NCI-H2107 treated with DMSO at 0.1 percent for 48 hours (cell line): Measurements from ENCODE around the gene STX10.

Experiments
- DNase-seq: peaks from one replicate; lab custom pipeline; 2025; ENCODE audit not compliant: unreplicated experiment; lab: John Stamatoyannopoulos, UW

Gene STX10

GRCh38 chr19:13101590-13102415 lies 48.4 kb downstream of the STX10 start:
- no peak for DNase-seq

DNA sequence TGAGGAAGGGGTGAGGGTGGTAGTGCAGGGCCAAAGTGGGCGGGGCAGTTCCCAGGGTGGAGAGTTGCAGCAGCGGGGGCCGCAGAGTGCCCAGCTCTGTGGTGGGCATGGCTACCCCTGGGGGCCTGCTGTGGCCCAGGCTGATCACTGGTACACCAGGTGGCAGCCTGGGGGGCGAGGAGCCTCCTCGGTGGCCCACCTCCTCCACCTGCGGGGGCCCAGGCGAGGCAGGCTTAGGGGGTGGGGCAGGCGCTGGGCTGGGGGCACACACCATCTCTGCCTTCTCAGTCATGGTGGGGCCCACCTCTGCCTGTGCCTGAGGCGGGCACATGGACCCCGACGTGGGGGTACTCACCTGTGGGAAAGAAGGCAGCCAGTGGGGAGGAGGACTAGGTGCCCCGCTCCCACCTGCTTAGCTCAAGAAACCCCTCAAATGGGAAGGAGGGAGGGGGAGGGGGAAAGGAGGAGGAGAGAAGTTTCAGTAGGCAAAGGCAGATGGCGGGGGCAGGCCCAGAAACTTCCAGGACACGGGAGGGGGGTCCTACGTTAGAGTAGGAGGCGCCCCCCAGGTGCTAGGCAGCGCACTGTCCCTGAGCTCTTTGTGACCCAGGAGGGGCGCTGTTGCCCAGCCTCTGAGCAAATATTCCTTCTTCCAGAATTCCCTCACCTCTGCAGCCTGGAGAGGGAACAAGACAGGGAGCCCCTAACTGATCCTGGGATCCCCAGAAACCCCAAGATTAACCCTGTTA lies 49.2 kb downstream of the STX10 start:
- no peak for DNase-seq

DNA sequence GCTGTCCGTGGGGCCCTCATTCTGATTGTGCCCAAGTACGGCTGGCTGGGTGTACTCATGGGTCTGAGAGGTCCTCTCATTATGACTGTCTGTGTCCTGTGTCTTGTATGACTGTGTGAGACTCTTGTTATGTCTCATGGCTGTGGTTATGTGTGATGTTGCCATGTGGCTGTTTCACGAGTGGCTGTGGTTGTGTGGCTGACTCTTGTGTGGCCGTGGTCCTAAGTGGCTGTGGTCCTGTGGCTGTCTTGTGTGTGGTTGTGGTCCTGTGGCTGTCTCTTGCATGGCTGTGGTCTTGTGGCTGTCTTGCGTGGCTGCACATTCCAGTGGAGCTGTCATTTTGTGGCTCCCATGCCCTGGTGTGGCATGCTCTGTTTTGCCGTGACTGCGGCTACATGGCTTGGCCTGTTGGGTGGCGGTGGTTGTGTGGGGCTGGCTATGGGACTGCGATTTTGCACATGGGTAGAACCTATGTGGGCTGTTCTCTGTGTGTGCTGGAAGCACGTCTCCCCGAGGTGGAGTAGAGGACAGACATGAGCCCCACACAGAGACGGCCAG lies 50.1 kb downstream of the STX10 start:
- DNase-seq, result no peak

GRCh38 chr19:13099073-13099999 lies 50.8 kb downstream of the STX10 start:
- DNase-seq, result peak; percentile 13

DNA sequence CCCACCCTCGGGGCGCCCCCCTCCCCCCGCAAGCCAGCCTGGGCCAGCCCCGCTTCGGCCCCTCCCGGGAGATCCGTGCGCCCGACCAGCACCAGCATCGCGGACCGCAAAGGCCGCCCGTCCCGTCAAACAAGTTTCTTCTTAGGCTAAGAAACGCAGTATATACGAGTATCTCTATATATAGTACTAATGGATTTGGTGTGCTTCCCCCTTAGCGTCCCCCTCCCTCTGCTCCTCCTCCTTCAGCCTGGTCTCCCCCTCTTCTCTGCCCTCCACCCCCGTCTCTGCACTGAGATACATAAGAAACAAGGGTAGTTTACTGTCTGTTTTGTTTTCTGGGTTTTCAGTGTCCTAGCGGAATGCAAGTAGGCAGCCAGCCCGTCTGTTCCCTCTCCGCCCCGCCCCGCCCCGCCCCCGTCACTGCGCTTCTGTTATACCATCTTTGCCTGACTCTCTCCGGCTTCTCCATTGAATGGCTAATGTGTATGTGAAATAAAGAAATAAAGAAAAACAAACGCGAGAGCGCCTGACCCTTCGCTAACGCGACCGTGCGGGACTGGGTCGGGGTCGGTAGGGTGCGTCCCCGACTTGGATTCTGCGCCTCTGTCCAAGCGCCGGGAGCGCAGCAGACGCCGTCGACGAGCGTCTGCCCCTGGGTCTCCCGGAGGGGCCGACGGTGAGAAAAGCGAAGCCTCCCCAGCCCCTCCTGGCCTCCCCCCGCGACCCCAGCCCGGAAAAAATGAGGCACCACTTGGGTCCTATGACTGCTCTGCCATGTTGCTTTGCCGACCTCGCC lies 51.7 kb downstream of the STX10 start:
- DNase-seq, result no peak

GRCh38 chr19:13097463-13098258 lies 52.5 kb downstream of the STX10 start:
- no peak for DNase-seq

GRCh38 chr19:13097033-13097462 lies 53.1 kb downstream of the STX10 start:
- no peak for DNase-seq

DNA sequence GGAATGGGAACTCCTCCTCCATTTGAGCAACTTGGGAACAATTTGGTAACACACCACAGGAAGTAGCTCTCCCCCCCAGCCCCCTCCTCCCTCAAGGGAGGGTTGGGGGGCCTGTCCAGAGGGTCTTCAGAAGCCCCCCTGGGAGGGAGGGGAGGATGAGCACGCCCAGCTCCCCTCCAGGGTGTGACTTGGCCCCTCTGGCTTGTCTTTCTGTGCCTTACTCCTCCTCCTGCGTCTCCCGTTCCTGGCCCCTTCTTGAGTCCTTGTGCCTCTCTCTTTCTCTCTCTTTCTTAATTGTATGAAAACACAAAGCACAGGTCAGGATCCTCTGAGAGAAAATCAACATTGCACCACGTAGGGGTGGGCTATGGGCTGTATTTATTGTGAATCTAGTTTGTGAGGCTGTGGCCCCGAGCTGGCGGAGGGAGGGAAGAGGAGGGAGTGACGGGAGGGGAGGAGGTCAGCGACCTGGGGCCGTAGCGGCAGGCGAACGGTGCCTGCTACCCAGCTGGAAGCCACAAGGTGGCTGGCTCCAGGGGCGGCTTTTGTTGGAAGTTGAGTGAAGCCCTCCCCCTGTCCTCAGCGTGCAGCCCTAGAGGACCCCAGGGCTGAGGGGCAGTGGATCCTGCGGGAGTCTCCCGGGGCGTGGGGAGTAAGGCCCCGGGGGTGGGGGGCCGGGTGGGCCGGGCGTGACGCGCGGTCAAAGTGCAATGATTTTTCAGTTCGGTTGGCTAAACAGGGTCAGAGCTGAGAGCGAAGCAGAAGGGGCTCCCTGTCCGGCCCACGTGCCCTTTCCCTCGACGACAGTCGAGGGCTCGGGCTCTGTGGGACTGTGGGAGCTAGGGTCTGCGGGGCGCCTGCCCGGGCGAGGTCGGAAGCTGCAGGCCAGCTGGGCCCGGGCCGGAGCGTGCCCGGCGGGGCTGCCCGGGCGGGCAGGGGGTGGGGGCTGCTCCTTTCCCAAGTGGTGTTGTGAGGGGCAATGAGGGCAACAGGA lies 53.9 kb downstream of the STX10 start:
- no peak for DNase-seq

GRCh38 chr19:13095393-13095784 lies 54.8 kb downstream of the STX10 start:
- DNase-seq, result no peak

DNA sequence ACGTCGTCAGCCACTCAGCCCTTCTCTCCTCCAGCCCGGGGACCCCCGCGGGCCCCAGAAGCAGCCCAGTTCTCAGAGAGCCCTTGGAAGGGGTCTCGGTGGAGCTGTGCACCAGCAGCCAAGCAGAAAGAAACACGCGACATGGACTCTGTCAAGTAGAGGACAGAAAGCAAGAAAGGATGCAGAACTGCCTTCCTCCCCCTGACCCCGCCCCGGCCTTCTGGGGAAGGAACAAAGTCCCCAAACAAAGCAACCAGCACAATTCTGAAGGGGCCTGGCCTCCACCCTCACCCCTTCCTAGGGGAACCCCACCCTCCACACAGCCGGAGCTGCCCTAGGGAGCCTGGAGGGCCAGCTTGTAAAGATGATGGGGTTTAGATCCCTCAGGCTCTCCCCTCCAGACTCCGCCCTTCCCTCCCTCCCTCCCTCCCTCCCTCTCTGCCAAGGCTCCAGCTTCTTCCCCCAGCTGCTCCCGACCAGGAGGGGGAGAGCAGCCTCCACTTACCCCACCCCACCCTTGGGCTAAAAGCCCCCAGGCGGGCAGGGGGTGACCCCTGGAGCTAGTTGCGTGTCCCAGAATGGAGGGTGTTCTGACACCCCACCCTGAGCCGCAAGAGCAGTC lies 55.3 kb downstream of the STX10 start:
- no peak for DNase-seq

GRCh38 chr19:13094106-13094504 lies 56.1 kb downstream of the STX10 start:
- DNase-seq, result no peak
